CD8-positive, alpha-beta memory T cell (primary cell): ENCODE results near the gene POU2F1. TPM values are rescaled to one million over a fixed set of nuclear protein-coding genes. Genes with fewer than 3 reads are reported as not detected.
A peak's percentile ranks its signal among the peaks of the same experiment; 100 is the strongest.
"Not testable (repeated sequence)": the region's sequence is repeated elsewhere in the genome, so short reads cannot be mapped to it uniquely, and the experiment has no call there.

Experiments used
- CTCF ChIA-PET: fragments of 350-600 bp; sonication (Branson Sonifier 250); formaldehyde crosslinking; loops from one replicate; lab custom pipeline; 2021; ENCODE audit warnings: antibody characterized with exemption; lab: Charles Lee
- POLR2A ChIA-PET: fragments of 350-600 bp; sonication (Branson Sonifier 250); formaldehyde crosslinking; loops from one replicate; lab custom pipeline; 2021; ENCODE audit warnings: antibody characterized with exemption; lab: Charles Lee
- DNase-seq, 5 donors: peaks; one replicate each; pipeline versions ENCODE4 v3.0.0 to v3.0.0-alpha.2; 2020 to 2022; ENCODE audit warnings: mixed read lengths in 1 of 5
- H3K27ac ChIP-seq: one replicate; pipeline ENCODE4 v1.7.0; 2013; ENCODE audit warnings: low read depth, mild to moderate bottlenecking, low read length, moderate library complexity
- H3K27me3 ChIP-seq: 2 replicates; pipeline ENCODE4 v1.7.0; 2013; ENCODE audit warnings: low read length, mild to moderate bottlenecking; ENCODE audit not compliant: insufficient read depth, poor library complexity, severe bottlenecking
- H3K36me3 ChIP-seq: 2 replicates; pipeline ENCODE4 v1.7.0; 2013; ENCODE audit warnings: mild to moderate bottlenecking, low read length, moderate library complexity; ENCODE audit not compliant: insufficient read depth
- H3K4me1 ChIP-seq: 2 replicates; pipeline ENCODE4 v1.7.0; 2013; ENCODE audit warnings: mild to moderate bottlenecking, low read length, moderate library complexity; ENCODE audit not compliant: insufficient read depth
- H3K4me3 ChIP-seq: 2 replicates; pipeline ENCODE4 v1.7.0; 2013; ENCODE audit warnings: mild to moderate bottlenecking, low read length
- H3K9me3 ChIP-seq: 2 replicates; pipeline ENCODE4 v1.7.0; 2013; ENCODE audit warnings: mild to moderate bottlenecking, low read length
- H3K27ac Mint-ChIP-seq, 8 donors: one replicate each; pipeline ENCODE4 v1.8.0; 2020 to 2021; ENCODE audit warnings: mixed read lengths in 8 of 8, mild to moderate bottlenecking in 6 of 8, inconsistent platforms in 3 of 8, moderate library complexity in 3 of 8
- H3K27me3 Mint-ChIP-seq, 2 donors: one replicate each; pipeline ENCODE4 v1.8.0; 2020 to 2021; ENCODE audit warnings: mixed read lengths in 2 of 2, mild to moderate bottlenecking in 1 of 2, moderate library complexity in 1 of 2
- H3K36me3 Mint-ChIP-seq, 3 donors: one replicate each; pipeline ENCODE4 v1.8.0; 2020 to 2021; ENCODE audit warnings: mixed read lengths in 3 of 3, inconsistent platforms in 1 of 3, mild to moderate bottlenecking in 1 of 3
- H3K4me1 Mint-ChIP-seq, 3 donors: one replicate each; pipeline ENCODE4 v1.8.0; 2020 to 2021; ENCODE audit warnings: mixed read lengths in 3 of 3, inconsistent platforms in 1 of 3, mild to moderate bottlenecking in 1 of 3
- H3K4me3 Mint-ChIP-seq, 7 donors: one replicate each; pipeline ENCODE4 v1.8.0; 2020 to 2021; ENCODE audit warnings: mixed read lengths in 7 of 7, mild to moderate bottlenecking in 6 of 7, moderate library complexity in 4 of 7, inconsistent platforms in 2 of 7
- H3K9me3 Mint-ChIP-seq, 5 donors: one replicate each; pipeline ENCODE4 v1.8.0; 2020 to 2022; ENCODE audit warnings: mixed read lengths in 5 of 5, mild to moderate bottlenecking in 3 of 5, moderate library complexity in 2 of 5, inconsistent platforms in 1 of 5
- polyA plus RNA-seq: library from polyadenylated mRNA; unstranded; fragments of 300-500 nt; fragmentation: Illumina TruSeq; gene quantifications from one replicate; pipeline ENCODE4 v1.2.3, GENCODE V29; 2021
- total RNA-seq, 2 experiments: library from RNA; stranded (reverse); gene quantifications; one replicate each; pipeline ENCODE4 v1.2.3, GENCODE V29; 2021

POU2F1 gene
- total and polyA plus RNA-seq, 3 experiments from 2014 or later, result 11.8 to 13.5 (median 12.3) TPM

- Mint-ChIP-seq H3K4me1 (peaks cover 7 to 24% (median 9%) of the 10 kb centered on the region in 3 donors), H3K4me3 (no peak overlapping the region), H3K36me3 (peaks cover 9 to 16% (median 9%) of the 10 kb centered on the region in 3 donors), H3K27me3 (no peaks in the 10 kb centered on the region), H3K9me3 (peaks cover 0 to 12% (median 0%) of the 10 kb centered on the region in 5 donors), H3K27ac (peak overlapping the region in 2 of 8 donors; percentile 10 to 85)
- DNase-seq, result no peak
- ChIA-PET POLR2A (no interaction called here), CTCF (no interaction called here)
- no peaks in the 10 kb centered on the region for H3K9me3 ChIP-seq
- no peaks in the 10 kb centered on the region for H3K4me1 ChIP-seq
- no peak overlapping the region for H3K4me3 ChIP-seq
- no peaks in the 10 kb centered on the region for H3K27me3 ChIP-seq
- H3K27ac ChIP-seq, result no peak overlapping the region
- no peaks in the 10 kb centered on the region for H3K36me3 ChIP-seq
Measured at GRCh38 chr1:167310732-167311131, 90.0 kb downstream of the POU2F1 start.

- POLR2A ChIA-PET, result no interaction called here
- no peaks in the 10 kb centered on the region for H3K9me3 ChIP-seq
- H3K4me1 Mint-ChIP-seq, result peaks cover 3 to 11% (median 5%) of the 10 kb centered on the region in 3 donors
- CTCF ChIA-PET, result no interaction called here
- no peak overlapping the region for H3K4me3 Mint-ChIP-seq
- H3K36me3 Mint-ChIP-seq, result peaks cover 18 to 36% (median 25%) of the 10 kb centered on the region in 3 donors
- H3K27ac ChIP-seq, result no peak overlapping the region
- no peaks in the 10 kb centered on the region for H3K4me1 ChIP-seq
- H3K27ac Mint-ChIP-seq, result no peak overlapping the region
- H3K4me3 ChIP-seq, result no peak overlapping the region
- DNase-seq, result no peak
- peaks cover 11 to 32% (median 17%) of the 10 kb centered on the region in 5 donors for H3K9me3 Mint-ChIP-seq
- no peaks in the 10 kb centered on the region for H3K27me3 ChIP-seq
- H3K36me3 ChIP-seq, result no peaks in the 10 kb centered on the region
- no peaks in the 10 kb centered on the region for H3K27me3 Mint-ChIP-seq
Measured at GRCh38 chr1:167312871-167313270, 92.2 kb downstream of the POU2F1 start.

GRCh38 chr1:167314671-167315070, 94.0 kb downstream of the POU2F1 start:
- ChIA-PET POLR2A (no interaction called here), CTCF (no interaction called here)
- peaks cover 24 to 48% (median 32%) of the 10 kb centered on the region in 5 donors for H3K9me3 Mint-ChIP-seq
- H3K36me3 ChIP-seq, result no peaks in the 10 kb centered on the region
- no peaks in the 10 kb centered on the region for H3K27me3 ChIP-seq
- H3K36me3 Mint-ChIP-seq, result peaks cover 25 to 54% (median 43%) of the 10 kb centered on the region in 3 donors
- H3K4me1 Mint-ChIP-seq, result peaks cover 3 to 11% (median 5%) of the 10 kb centered on the region in 3 donors
- no peaks in the 10 kb centered on the region for H3K27me3 Mint-ChIP-seq
- no peaks in the 10 kb centered on the region for H3K4me1 ChIP-seq
- no peak overlapping the region for H3K27ac Mint-ChIP-seq
- DNase-seq, result no peak
- no peak overlapping the region for H3K27ac ChIP-seq
- peaks cover 9% of the 10 kb centered on the region for H3K9me3 ChIP-seq
- no peak overlapping the region for H3K4me3 Mint-ChIP-seq
- H3K4me3 ChIP-seq, result no peak overlapping the region

- Mint-ChIP-seq H3K27ac (no peak overlapping the region), H3K27me3 (no peaks in the 10 kb centered on the region), H3K36me3 (peaks cover 29 to 80% (median 65%) of the 10 kb centered on the region in 3 donors), H3K9me3 (peaks cover 49 to 74% (median 59%) of the 10 kb centered on the region in 5 donors), H3K4me1 (peaks cover 3 to 11% (median 5%) of the 10 kb centered on the region in 3 donors), H3K4me3 (no peak overlapping the region)
- POLR2A ChIA-PET, result no interaction called here
- CTCF ChIA-PET, result no interaction called here
- H3K36me3 ChIP-seq, result no peaks in the 10 kb centered on the region
- H3K9me3 ChIP-seq, result peaks cover 24% of the 10 kb centered on the region
- no peak overlapping the region for H3K27ac ChIP-seq
- H3K27me3 ChIP-seq, result no peaks in the 10 kb centered on the region
- H3K4me3 ChIP-seq, result no peak overlapping the region
- DNase-seq, result no peak
- H3K4me1 ChIP-seq, result no peaks in the 10 kb centered on the region
Measured at GRCh38 chr1:167317463-167317862, 96.8 kb downstream of the POU2F1 start.

- H3K36me3 ChIP-seq, H3K27me3 ChIP-seq, H3K27me3 Mint-ChIP-seq, CTCF ChIA-PET, POLR2A ChIA-PET, H3K27ac ChIP-seq, H3K27ac Mint-ChIP-seq, H3K4me1 ChIP-seq, H3K4me1 Mint-ChIP-seq, DNase-seq, H3K4me3 ChIP-seq, H3K4me3 Mint-ChIP-seq: not testable (repeated sequence)
- H3K9me3 ChIP-seq, result peaks cover 33% of the 10 kb centered on the region
- H3K9me3 Mint-ChIP-seq, result peaks cover 56 to 90% (median 76%) of the 10 kb centered on the region in 5 donors
- peaks cover 28 to 95% (median 74%) of the 10 kb centered on the region in 3 donors for H3K36me3 Mint-ChIP-seq
Measured at GRCh38 chr1:167319206-167319605, 98.5 kb downstream of the POU2F1 start.

- Mint-ChIP-seq H3K9me3 (peaks cover 58 to 82% (median 75%) of the 10 kb centered on the region in 5 donors), H3K27me3 (no peaks in the 10 kb centered on the region), H3K4me1 (peaks cover 0 to 2% (median 0%) of the 10 kb centered on the region in 3 donors), H3K4me3 (no peak overlapping the region), H3K27ac (no peak overlapping the region), H3K36me3 (peaks cover 23 to 95% (median 74%) of the 10 kb centered on the region in 3 donors)
- peaks cover 33% of the 10 kb centered on the region for H3K9me3 ChIP-seq
- H3K27ac ChIP-seq, result no peak overlapping the region
- no peak overlapping the region for H3K4me3 ChIP-seq
- no peaks in the 10 kb centered on the region for H3K4me1 ChIP-seq
- peaks cover 3% of the 10 kb centered on the region for H3K36me3 ChIP-seq
- POLR2A ChIA-PET, result no interaction called here
- DNase-seq, result no peak
- CTCF ChIA-PET, result no interaction called here
- no peaks in the 10 kb centered on the region for H3K27me3 ChIP-seq
Measured at GRCh38 chr1:167322483-167322882, 101.8 kb downstream of the POU2F1 start.

- peaks cover 35 to 60% (median 52%) of the 10 kb centered on the region in 5 donors for H3K9me3 Mint-ChIP-seq
- Histone ChIP-seq H3K27ac (no peak overlapping the region), H3K36me3 (peaks cover 3% of the 10 kb centered on the region), H3K9me3 (peaks cover 24% of the 10 kb centered on the region), H3K4me3 (no peak overlapping the region), H3K27me3 (no peaks in the 10 kb centered on the region), H3K4me1 (no peaks in the 10 kb centered on the region)
- peaks cover 4 to 19% (median 4%) of the 10 kb centered on the region in 3 donors for H3K4me1 Mint-ChIP-seq
- no peak for DNase-seq
- POLR2A ChIA-PET, result no interaction called here
- H3K4me3 Mint-ChIP-seq, result peak overlapping the region in 1 of 7 donors; percentile 24
- peaks cover 13 to 70% (median 48%) of the 10 kb centered on the region in 3 donors for H3K36me3 Mint-ChIP-seq
- H3K27ac Mint-ChIP-seq, result no peak overlapping the region
- CTCF ChIA-PET, result no interaction called here
- no peaks in the 10 kb centered on the region for H3K27me3 Mint-ChIP-seq
Measured at GRCh38 chr1:167325151-167325550, 104.5 kb downstream of the POU2F1 start.

GRCh38 chr1:167328306-167328815, 107.7 kb downstream of the POU2F1 start:
- CTCF ChIA-PET, result no interaction called here
- H3K4me3 Mint-ChIP-seq, result no peak overlapping the region
- peaks cover under 1% of the 10 kb centered on the region for H3K9me3 ChIP-seq
- H3K9me3 Mint-ChIP-seq, result peaks cover 9 to 28% (median 20%) of the 10 kb centered on the region in 5 donors
- H3K27me3 ChIP-seq, result no peaks in the 10 kb centered on the region
- H3K27me3 Mint-ChIP-seq, result no peaks in the 10 kb centered on the region
- DNase-seq, result no peak
- no peaks in the 10 kb centered on the region for H3K4me1 ChIP-seq
- no peak overlapping the region for H3K27ac ChIP-seq
- peaks cover 3% of the 10 kb centered on the region for H3K36me3 ChIP-seq
- peaks cover 16 to 49% (median 32%) of the 10 kb centered on the region in 3 donors for H3K36me3 Mint-ChIP-seq
- peaks cover 14 to 40% (median 27%) of the 10 kb centered on the region in 3 donors for H3K4me1 Mint-ChIP-seq
- H3K4me3 ChIP-seq, result no peak overlapping the region
- POLR2A ChIA-PET, result no interaction called here
- H3K27ac Mint-ChIP-seq, result peak overlapping the region in 1 of 8 donors; percentile 21
